Suprapubic skin (tissue), 4 donors: ENCODE data around the gene EMX1. TPM values are rescaled to one million over a fixed set of nuclear protein-coding genes. Genes with fewer than 3 reads are reported as not detected.

Experiments
- DNase-seq, 2 donors: peaks; one replicate each; pipeline ENCODE4 v3.0.0-alpha.2; 2019; ENCODE audit warnings: low spot score in 2 of 2
- H3K27ac ChIP-seq: fragments of 200-600 bp; sonication (generic); one replicate; pipeline ENCODE4 v1.5.1; 2019
- H3K27me3 ChIP-seq: fragments of 200-600 bp; sonication (generic); one replicate; pipeline ENCODE4 v1.5.1; 2019
- H3K36me3 ChIP-seq: fragments of 200-600 bp; sonication (generic); one replicate; pipeline ENCODE4 v1.5.1; 2019
- H3K4me1 ChIP-seq: fragments of 200-600 bp; sonication (generic); one replicate; pipeline ENCODE4 v1.5.1; 2019
- H3K4me3 ChIP-seq: fragments of 200-600 bp; sonication (generic); one replicate; pipeline ENCODE4 v1.5.1; 2019; ENCODE audit warnings: mild to moderate bottlenecking
- H3K9me3 ChIP-seq: fragments of 200-600 bp; sonication (generic); one replicate; pipeline ENCODE4 v1.5.1; 2019
- CTCF ChIP-seq, 2 donors: fragments of 200-600 bp in 1 of 2; fragments of 450-650 bp in 1 of 2; sonication (generic) in 1 of 2; IDR thresholded peaks; one replicate each; pipeline ENCODE4 v1.5.1; 2016 to 2019; ENCODE audit warnings: antibody characterized with exemption in 2 of 2, mild to moderate bottlenecking in 1 of 2, moderate library complexity in 1 of 2
- EP300 ChIP-seq: sonication (generic); formaldehyde crosslinking; IDR thresholded peaks from one replicate; pipeline ENCODE4 v1.6.1; 2017; ENCODE audit warnings: antibody characterized with exemption
- POLR2A ChIP-seq, 2 donors: fragments of 450-650 bp; IDR thresholded peaks; one replicate each; pipeline ENCODE4 v1.6.1; 2017; ENCODE audit warnings: antibody characterized with exemption in 2 of 2, mild to moderate bottlenecking in 2 of 2, moderate library complexity in 2 of 2
- POLR2AphosphoS5 ChIP-seq, 3 donors: sonication (generic); formaldehyde crosslinking; IDR thresholded peaks; one replicate each; pipeline ENCODE4 v1.6.1; 2017; ENCODE audit warnings: antibody characterized with exemption in 3 of 3
- whole genome bisulfite sequencing: methylation state at CpG from one replicate; pipeline ENCODE4 v1.1.5; 2018; 5-methylcytosine and 5-hydroxymethylcytosine counted together
- total RNA-seq, 4 donors: library from RNA; depleted of rRNA; stranded (reverse); fragments of >200 nt; gene quantifications; one replicate each; pipeline ENCODE4 v1.1.0, GENCODE V29; 2016

The EMX1 gene
- total RNA-seq, 4 donors from 2014 or later = not detected

- no peak overlapping the region for H3K27ac ChIP-seq
- H3K9me3 ChIP-seq = no peaks in the 10 kb centered on the region
- DNase-seq = no peak
- H3K4me1 ChIP-seq = no peaks in the 10 kb centered on the region
- no peaks in the 10 kb centered on the region for H3K27me3 ChIP-seq
- H3K36me3 ChIP-seq = peaks cover 6% of the 10 kb centered on the region
- H3K4me3 ChIP-seq = no peak overlapping the region
- WGBS = 93% methylated on average over 10 of the region's 10 CpGs
- no peak for TF ChIP-seq POLR2AphosphoS5 (IDR thresholded peaks at IDR 0.05)
- TF ChIP-seq POLR2A (IDR thresholded peaks at IDR 0.05) = no peak
- TF ChIP-seq CTCF (IDR thresholded peaks at IDR 0.05) = no peak
- no peak for TF ChIP-seq EP300
Measured at GRCh38 chr2:72947952-72948830, 30.9 kb downstream of the EMX1 start.

DNA sequence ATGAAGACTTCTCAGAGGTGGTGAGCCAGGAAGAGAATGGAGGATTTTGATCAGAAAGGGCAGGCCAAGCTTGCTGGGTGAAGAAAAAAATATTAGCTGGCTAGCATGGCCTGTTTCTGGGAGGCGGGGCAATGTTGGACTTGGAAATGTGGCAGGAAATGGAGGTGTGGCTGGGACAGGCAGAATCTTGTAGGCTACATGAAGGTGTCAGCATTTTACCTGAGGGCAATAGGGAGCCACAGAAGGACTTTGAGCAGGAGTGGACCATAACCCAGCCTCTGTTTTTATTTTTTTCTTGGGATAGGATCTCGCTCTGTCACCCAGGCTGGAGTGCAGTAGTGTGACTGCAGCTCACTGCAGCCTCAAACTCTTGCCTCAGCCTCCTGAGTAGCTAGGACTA, 31.7 kb downstream of the EMX1 start:
- 80% methylated on average over 2 of the region's 2 CpGs for WGBS
- no peak for DNase-seq
- no peak for TF ChIP-seq EP300
- TF ChIP-seq POLR2A (IDR thresholded peaks at IDR 0.05) = no peak
- no peak for TF ChIP-seq CTCF (IDR thresholded peaks at IDR 0.05)
- TF ChIP-seq POLR2AphosphoS5 (IDR thresholded peaks at IDR 0.05) = no peak

GRCh38 chr2:72949642-72950041, 32.3 kb downstream of the EMX1 start:
- Histone ChIP-seq H3K27me3 (no peaks in the 10 kb centered on the region), H3K4me3 (no peak overlapping the region), H3K36me3 (no peaks in the 10 kb centered on the region), H3K4me1 (no peaks in the 10 kb centered on the region), H3K9me3 (no peaks in the 10 kb centered on the region), H3K27ac (no peak overlapping the region)
- TF ChIP-seq POLR2AphosphoS5 (IDR thresholded peaks at IDR 0.05) (no peak), CTCF (IDR thresholded peaks at IDR 0.05) (no peak)
- WGBS = 81% methylated on average over 4 of the region's 4 CpGs
- DNase-seq = no peak

More for the DNA sequence above, 31.7 kb downstream of the EMX1 start:
- Histone ChIP-seq H3K4me3 (no peak overlapping the region), H3K36me3 (no peaks in the 10 kb centered on the region), H3K4me1 (no peaks in the 10 kb centered on the region), H3K27me3 (no peaks in the 10 kb centered on the region), H3K9me3 (no peaks in the 10 kb centered on the region), H3K27ac (no peak overlapping the region)

DNA sequence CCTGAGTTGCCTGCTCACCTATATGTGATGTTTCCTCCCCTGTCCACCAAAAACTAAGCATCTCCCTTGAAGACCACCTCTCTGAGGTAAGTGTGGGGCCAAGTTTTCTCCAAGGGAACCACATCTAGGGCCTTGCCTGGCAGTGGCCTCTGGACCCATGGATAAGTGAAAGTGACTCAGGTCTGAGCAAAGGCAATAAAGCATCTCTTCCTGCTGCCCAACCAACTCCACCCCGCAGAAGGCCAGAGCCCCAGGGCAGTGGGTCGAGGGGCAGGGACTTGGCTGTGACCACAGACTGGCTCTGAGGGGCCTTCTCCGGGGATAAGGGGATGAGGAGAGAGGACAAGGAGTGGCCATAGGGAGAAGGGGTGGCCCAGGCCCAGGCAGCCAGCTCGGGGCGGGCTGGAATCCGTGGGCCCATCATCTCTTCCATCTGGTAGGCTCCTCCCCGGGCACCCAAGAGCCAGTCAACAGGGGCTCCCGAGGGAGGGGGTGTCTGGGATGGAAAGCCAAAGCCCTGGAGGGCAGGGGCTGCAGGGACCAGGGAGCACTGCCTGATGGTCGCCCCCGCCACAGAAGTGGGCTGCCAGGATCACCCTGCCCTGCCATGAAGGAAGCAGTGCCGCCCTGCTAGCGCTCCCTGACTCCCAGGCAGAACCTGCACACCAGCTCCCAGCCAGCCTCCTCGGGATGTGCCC, 33.4 kb downstream of the EMX1 start:
- no peak for TF ChIP-seq POLR2A (IDR thresholded peaks at IDR 0.05)
- no peak for TF ChIP-seq CTCF (IDR thresholded peaks at IDR 0.05)
- TF ChIP-seq EP300 = no peak
- TF ChIP-seq POLR2AphosphoS5 (IDR thresholded peaks at IDR 0.05) = no peak
- Histone ChIP-seq H3K4me1 (no peaks in the 10 kb centered on the region), H3K27me3 (no peaks in the 10 kb centered on the region), H3K4me3 (no peak overlapping the region), H3K27ac (no peak overlapping the region), H3K9me3 (no peaks in the 10 kb centered on the region), H3K36me3 (peaks cover 3% of the 10 kb centered on the region)
- DNase-seq = no peak
- 60% methylated on average over 1 of the region's 13 CpGs for WGBS
